HPDE6-E6E7 (cell line): ENCODE measurements around the gene OR2A5.
"Not testable (repeated sequence)": the region's sequence is repeated elsewhere in the genome, so short reads cannot be mapped to it uniquely, and the experiment has no call there.

Experiments
- DNase-seq: peaks from one replicate; pipeline ENCODE4 v3.0.0; 2011; ENCODE audit warnings: missing footprints; ENCODE audit errors: extremely low spot score

The OR2A5 gene

GRCh38 chr7:144032985-144033709, 15.6 kb upstream of the OR2A5 start:
- DNase-seq = no peak

GRCh38 chr7:144035385-144035784, 13.4 kb upstream of the OR2A5 start:
- no peak for DNase-seq

- DNase-seq = no peak
Measured at GRCh38 chr7:144036302-144036885, 12.4 kb upstream of the OR2A5 start.

GRCh38 chr7:144037414-144038035, 11.2 kb upstream of the OR2A5 start:
- no peak for DNase-seq

- DNase-seq = no peak
Measured at GRCh38 chr7:144038887-144039286, 9.9 kb upstream of the OR2A5 start.

DNA sequence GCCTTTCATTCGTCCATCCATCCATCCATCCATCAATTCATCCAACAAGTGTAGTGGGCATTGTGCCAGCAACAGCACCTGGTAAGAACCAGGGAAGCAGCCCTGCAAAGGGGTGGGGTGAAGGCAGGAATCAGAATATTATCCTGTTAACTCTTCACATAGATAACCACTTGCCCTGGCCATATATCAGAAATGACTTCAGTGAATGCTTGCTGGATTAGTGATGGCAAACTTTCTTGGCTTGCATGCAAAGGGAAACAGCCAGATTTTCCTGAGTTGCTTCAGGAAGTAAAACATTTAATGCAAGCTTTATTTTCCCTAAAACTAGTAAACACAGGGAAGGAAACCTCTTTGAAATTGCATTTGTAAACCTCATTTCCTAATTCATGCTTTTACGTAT, 743 bp downstream of the OR2A5 start:
- no peak for DNase-seq

- no peak for DNase-seq
Measured at GRCh38 chr7:144050093-144050492, 1.3 kb downstream of the OR2A5 start.

GRCh38 chr7:144050884-144051283, 2.1 kb downstream of the OR2A5 start:
- not testable (repeated sequence) for DNase-seq

- no peak for DNase-seq
Measured at GRCh38 chr7:144057954-144058353, 9.2 kb downstream of the OR2A5 start.

GRCh38 chr7:144063710-144064109, 15.0 kb downstream of the OR2A5 start:
- no peak for DNase-seq

- no peak for DNase-seq
Measured at GRCh38 chr7:144069511-144069910, 20.8 kb downstream of the OR2A5 start, which contains the start of gene OR2A25. OR2A25 (plus strand) TSS chr7:144069811; CDS start chr7:144074220, 4,409 bp downstream.

DNA sequence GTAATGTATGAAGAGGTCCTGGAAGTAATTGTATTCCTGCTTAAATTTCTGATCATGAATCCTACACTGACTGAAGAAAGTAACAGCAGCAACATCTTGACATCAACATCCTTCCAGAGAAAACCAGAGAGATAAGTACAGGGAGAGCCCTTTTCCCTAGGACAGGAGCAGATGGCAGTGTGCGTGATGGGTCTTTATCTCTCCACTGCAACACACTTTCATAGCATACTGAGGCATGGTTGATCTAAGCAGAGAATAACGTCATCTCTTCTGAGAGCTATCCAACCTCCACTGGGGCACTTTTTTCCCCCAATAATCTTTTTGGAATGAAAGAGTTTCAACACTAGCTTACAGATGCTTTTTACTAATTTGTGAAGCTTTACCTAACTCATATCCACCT, 21.2 kb downstream of the OR2A5 start:
- DNase-seq = no peak

- no peak for DNase-seq
Measured at GRCh38 chr7:144074374-144074773, 25.6 kb downstream of the OR2A5 start.

GRCh38 chr7:144085978-144086377, 37.2 kb downstream of the OR2A5 start, which contains the start of gene OR2A12:
OR2A12 (plus strand) TSS chr7:144086278; CDS start chr7:144095108, 8,830 bp downstream.
- DNase-seq = no peak

DNA sequence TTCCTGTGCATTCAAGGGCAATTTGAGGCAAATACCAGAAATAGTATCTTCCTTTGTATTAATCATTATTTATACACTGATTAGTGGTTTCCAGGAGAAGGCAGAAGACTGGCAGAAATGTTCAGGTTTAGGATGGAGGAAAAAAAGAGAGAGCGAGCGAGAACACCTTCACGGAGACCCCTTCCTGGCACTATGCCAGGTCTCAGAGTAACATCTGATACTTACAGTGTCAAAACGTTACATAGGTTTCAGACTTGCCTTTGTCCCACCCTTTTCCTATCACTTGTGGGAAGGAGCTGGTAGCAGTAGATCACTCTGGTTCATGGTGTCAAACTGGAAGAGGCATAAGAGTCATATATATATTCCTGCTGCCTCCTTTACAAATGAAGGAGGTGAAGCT, 38.0 kb downstream of the OR2A5 start:
- no peak for DNase-seq

GRCh38 chr7:144087230-144087629, 38.5 kb downstream of the OR2A5 start:
- no peak for DNase-seq

GRCh38 chr7:144090667-144091066, 41.9 kb downstream of the OR2A5 start:
- no peak for DNase-seq

GRCh38 chr7:144098776-144099175, 50.0 kb downstream of the OR2A5 start:
- no peak for DNase-seq

- no peak for DNase-seq
Measured at GRCh38 chr7:144100607-144101006, 51.9 kb downstream of the OR2A5 start.

- no peak for DNase-seq
Measured at GRCh38 chr7:144102041-144102440, 53.3 kb downstream of the OR2A5 start.

DNA sequence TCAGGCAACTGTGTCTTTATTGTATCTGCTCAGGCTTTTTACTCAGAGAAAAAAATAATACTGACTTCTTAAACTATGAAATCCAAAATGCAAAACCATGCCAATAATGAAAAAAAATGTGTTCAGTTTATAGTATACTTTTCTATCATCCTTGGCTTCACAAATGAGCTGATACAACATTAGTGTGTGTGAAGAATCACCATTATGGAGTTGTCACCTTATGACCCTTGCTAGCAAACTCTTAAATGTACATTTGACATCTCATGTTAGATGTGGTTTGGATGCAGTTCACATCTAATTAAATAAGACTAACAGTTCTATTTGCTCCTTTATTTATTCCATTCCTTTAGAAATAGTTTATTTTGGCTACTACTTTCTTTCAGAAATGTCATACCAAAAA, 56.5 kb downstream of the OR2A5 start:
- no peak for DNase-seq
